ENCODE results near the gene IRF2BP1. TPM values are rescaled to one million over a fixed set of nuclear protein-coding genes. Genes with fewer than 3 reads are reported as not detected.

The IRF2BP1 gene, protein sequence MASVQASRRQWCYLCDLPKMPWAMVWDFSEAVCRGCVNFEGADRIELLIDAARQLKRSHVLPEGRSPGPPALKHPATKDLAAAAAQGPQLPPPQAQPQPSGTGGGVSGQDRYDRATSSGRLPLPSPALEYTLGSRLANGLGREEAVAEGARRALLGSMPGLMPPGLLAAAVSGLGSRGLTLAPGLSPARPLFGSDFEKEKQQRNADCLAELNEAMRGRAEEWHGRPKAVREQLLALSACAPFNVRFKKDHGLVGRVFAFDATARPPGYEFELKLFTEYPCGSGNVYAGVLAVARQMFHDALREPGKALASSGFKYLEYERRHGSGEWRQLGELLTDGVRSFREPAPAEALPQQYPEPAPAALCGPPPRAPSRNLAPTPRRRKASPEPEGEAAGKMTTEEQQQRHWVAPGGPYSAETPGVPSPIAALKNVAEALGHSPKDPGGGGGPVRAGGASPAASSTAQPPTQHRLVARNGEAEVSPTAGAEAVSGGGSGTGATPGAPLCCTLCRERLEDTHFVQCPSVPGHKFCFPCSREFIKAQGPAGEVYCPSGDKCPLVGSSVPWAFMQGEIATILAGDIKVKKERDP
- total RNA-seq (2022; extraction: Qiagen RNA extraction; ENCODE audit: low read depth): 23.1 to 35.0 TPM (median 33.2 TPM) in 5 replicates

DNA sequence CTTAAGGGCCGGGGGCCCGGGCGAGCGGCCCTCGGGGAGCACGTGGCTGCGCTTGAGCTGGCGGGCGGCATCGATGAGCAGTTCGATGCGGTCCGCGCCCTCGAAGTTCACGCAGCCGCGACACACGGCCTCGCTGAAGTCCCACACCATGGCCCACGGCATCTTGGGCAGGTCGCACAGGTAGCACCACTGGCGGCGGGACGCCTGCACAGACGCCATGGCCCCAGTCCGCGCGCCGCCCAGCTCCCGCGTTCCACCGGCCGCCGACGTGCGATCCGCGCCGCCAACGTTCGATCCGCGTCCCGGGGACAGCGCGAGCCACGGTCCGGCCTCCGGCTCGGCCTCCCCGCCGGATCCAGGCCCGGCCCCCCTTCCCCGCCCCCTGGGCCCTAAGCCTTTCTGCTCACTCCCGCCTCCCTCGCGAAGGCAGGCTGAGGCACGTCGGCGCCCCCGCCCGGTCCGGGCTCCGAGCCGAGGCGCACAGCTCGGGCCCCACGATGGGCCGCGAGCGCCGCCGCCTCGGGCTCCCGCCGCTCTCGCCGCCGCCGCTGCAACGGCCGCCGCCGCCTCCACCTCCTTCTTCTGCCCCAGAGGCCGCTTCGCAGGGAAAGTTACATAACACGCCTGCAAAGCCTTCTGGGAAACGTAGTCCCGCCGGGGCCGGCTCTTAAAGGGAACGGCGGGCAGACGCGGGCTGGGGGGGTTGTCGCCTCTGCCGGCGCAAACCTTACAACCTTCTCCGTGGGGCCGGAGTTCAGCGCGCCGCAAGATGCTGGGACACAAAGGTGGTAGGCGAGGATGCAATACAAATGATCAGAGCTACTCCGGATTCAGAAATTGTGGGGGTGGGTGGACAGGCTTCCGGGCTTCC lies at the start of gene IRF2BP1:
TSS of gene IRF2BP1 (minus strand) at position 586 of the 871 bp plus-strand sequence. CDS start at position 219, 367 bp downstream.

DNA sequence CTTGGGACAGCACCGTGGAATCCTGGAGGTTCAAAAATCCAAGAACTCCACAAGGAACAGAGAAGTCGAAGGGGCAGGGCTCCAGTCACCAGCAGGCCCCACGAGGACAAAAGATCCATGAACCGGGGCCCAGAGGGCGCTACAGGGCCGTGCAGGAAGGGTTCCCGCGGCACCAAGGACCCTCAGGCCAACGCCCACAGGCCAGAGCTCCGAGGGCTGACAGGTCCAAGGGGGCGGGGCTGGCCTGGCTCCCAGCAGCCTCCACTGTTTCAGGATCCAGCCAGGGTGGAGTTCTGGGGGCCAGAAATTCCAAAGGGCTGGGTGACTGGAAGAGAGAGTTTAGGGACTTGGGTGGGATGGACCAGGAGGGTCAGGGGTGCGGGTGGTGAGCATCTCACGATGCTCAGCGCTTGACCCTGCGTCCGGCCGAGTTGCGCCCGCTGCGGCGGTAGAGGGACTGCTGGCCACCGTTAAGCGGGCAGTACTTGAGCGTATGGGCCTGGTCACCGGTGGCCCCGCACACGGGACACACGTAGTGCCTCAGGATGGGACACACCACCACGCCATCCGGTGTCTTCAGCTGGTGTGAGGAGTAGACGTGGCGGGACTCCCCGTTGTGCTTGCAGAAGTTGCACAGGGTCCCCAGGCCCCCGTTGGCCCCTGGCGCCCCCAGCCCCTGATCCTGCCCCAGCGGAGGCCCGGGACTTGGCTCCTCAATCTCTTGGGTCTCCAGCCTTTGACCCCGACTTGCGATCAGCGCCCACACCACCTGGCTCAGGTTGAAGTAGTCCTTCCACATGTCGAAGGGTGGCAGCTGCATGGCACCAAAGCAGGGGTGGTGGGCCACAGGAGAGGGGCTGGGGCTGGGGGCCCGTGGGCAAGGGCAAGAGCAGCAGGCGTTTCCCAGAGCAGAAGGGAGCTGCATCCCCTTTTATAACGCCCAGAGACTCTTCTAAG lies 28.2 kb upstream of the IRF2BP1 start, which contains the start of gene NANOS2:
TSS of gene NANOS2 (minus strand) at position 905 of the 957 bp plus-strand sequence. CDS start at position 820, 85 bp downstream.

DNA sequence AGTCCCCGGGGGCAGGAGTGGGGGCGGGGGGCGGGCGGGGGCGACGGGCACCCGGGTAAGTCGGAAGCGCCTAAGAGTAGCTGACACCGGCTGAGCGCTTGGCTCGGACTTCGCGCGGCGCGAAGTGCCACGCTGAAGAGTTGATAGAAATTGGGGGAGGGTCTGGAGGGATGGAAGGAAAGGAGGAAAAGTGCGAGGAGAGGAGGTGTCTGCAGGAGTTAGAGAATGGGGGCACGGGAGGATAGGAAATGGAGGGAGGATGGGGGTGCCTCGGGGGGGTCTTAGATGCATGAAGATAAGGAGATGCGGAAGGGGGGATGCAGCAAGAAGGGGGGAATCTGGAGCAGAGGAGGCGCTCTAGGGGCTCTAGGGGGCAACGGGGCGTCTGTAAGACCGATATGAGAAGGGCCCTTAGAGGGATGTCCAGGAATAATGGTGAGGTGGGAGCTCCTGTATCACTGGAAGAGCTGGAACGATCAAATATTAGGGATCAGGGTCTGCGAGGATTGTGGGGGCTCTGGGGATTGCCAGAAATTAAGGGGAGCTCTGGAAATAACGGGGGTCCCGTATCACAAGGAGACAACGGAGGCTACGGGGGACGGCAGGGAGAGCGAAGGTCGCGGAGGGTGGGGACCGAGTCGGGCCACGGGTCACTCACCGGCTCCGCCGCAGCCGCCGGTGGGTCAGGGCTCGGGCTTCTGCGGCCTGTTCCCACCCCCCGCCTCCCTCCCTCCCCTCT lies 16.1 kb upstream of the IRF2BP1 start, which contains the start of gene MYPOP:
TSS of gene MYPOP (minus strand) at position 702 of the 739 bp plus-strand sequence. CDS start 840 bp downstream, outside the sequence.

DNA sequence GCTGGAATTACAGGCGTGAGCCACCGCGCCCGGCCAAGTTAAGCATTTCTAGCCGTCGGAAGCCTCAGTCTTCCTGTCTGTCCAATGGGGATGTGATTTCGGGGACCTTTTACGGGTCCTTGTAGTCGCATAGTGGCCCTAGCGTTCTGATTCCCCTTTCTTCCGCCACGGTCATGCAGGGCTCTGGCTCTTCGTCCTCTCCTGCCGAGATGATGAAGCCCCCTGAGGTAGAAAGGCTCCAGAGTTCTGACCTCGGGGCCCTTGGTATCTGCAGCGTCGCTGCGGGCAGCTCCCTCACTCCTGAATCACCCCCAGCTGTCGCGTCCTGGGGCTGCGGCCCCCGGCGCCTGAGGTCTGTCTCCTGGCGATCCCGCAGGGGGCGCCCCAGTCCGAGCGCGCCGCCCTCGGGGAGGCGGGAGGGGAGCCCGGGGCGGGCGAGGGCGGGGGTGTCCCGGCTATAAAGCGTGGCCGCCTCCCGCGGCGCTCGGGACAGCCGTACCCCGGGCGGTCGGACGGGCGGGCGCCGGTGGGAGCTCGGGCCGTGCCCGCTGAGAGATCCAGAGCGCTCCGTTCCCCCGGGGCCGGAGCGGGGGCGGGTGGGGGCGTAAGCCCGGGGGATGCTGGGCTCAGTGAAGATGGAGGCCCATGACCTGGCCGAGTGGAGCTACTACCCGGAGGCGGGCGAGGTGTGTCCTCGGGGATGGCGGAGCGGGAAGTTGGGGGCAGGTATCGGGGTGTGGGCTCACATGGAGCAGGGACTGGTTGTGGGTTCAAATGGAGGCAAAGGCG lies 21.9 kb downstream of the IRF2BP1 start, which contains the start of gene FOXA3:
TSS of gene FOXA3 (plus strand) at position 487 of the 789 bp plus-strand sequence. CDS start at position 618, 131 bp downstream.

DNA sequence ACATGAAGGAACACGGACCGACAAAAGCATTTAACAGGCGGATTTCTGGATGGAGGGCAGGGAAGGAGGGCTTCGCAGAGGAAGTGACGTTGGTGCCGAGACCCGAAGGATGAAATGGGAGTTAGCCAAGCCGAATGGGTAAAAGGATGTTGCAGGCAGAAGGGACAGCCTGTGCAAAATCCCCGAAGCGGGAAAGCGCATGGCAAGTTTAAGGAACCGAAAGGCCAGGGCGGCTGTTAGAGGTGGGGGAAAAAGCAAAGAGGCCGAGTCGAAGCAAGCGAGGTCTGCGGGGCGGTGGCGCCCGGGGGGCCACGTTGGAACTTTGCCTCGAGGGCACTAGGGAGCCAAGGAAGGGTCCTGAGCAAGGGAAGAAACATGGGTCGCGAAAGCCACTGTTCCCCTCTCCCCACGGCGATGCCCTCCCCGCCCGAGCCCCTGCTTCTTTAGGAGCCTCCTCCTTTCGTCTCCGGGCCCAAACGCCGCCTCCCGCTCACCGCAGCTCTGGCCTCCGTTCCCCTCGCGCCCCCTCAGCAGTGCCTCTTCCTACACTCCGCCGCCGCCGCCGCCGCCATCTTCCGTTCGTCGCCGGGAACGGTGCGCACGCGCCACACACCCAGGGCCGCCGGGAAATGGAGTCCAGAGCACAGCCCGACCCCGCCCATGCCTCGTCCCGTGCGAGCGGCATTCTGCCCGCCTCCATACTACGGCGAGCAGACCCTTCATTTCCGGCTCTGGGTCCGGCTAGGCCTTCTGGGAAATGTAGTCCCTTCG lies 23.2 kb downstream of the IRF2BP1 start, which contains the start of gene SYMPK:
TSS of gene SYMPK (minus strand) at position 584 of the 771 bp plus-strand sequence. CDS start 8,652 bp downstream, outside the sequence.

Other genes with a start within 250 kb of the IRF2BP1 start
- gene EML2, start 246.7 kb downstream of the IRF2BP1 start, total RNA-seq (2022; extraction: Qiagen RNA extraction; ENCODE audit: low read depth): 17.2 to 24.8 TPM (median 22.8 TPM) in 5 replicates
- gene GIPR, start 217.9 kb downstream of the IRF2BP1 start, total RNA-seq (2022; extraction: Qiagen RNA extraction; ENCODE audit: low read depth): 2.4 to 5.1 TPM (median 3.9 TPM) in 5 replicates
- 743 to 1,005 TPM (median 782 TPM) in 5 replicates for gene SNRPD2, start 194.2 kb downstream of the IRF2BP1 start, total RNA-seq (2022; extraction: Qiagen RNA extraction; ENCODE audit: low read depth)
- 7.3 to 9.5 TPM (median 8.6 TPM) in 5 replicates for gene QPCTL, start 193.5 kb downstream of the IRF2BP1 start, total RNA-seq (2022; extraction: Qiagen RNA extraction; ENCODE audit: low read depth)
- 6.9 to 10.9 TPM (median 10.2 TPM) in 5 replicates for gene FBXO46, start 155.2 kb downstream of the IRF2BP1 start, total RNA-seq (2022; extraction: Qiagen RNA extraction; ENCODE audit: low read depth)
- gene MEIOSIN, start 152.7 kb downstream of the IRF2BP1 start, total RNA-seq (2022; extraction: Qiagen RNA extraction; ENCODE audit: low read depth): 0.05 to 0.23 TPM (median 0.06 TPM) in 3 of 5 replicates, not detected in the others
- gene SIX5, start 116.9 kb downstream of the IRF2BP1 start, total RNA-seq (2022; extraction: Qiagen RNA extraction; ENCODE audit: low read depth): 17.0 to 28.2 TPM (median 24.1 TPM) in 5 replicates
- 36.2 to 49.7 TPM (median 47.1 TPM) in 5 replicates for gene DMPK, start 103.7 kb downstream of the IRF2BP1 start, total RNA-seq (2022; extraction: Qiagen RNA extraction; ENCODE audit: low read depth)
- gene DMWD, start 93.3 kb downstream of the IRF2BP1 start, total RNA-seq (2022; extraction: Qiagen RNA extraction; ENCODE audit: low read depth): 24.9 to 39.2 TPM (median 32.4 TPM) in 5 replicates
- not detected in 5 replicates for gene RSPH6A, start 70.8 kb downstream of the IRF2BP1 start, total RNA-seq (2022; extraction: Qiagen RNA extraction; ENCODE audit: low read depth)
- gene SYMPK, start 23.0 kb downstream of the IRF2BP1 start, total RNA-seq (2022; extraction: Qiagen RNA extraction; ENCODE audit: low read depth): 55.7 to 77.3 TPM (median 73.2 TPM) in 5 replicates
- gene FOXA3, start 21.8 kb downstream of the IRF2BP1 start, total RNA-seq (2022; extraction: Qiagen RNA extraction; ENCODE audit: low read depth): 0.50 to 0.97 TPM (median 0.67 TPM) in 5 replicates
- 6.1 to 9.6 TPM (median 8.7 TPM) in 5 replicates for gene MYPOP, start 16.5 kb upstream of the IRF2BP1 start, total RNA-seq (2022; extraction: Qiagen RNA extraction; ENCODE audit: low read depth)
- gene NANOS2, start 28.6 kb upstream of the IRF2BP1 start, total RNA-seq (2022; extraction: Qiagen RNA extraction; ENCODE audit: low read depth): not detected in 5 replicates
- gene NOVA2, start 87.7 kb upstream of the IRF2BP1 start, total RNA-seq (2022; extraction: Qiagen RNA extraction; ENCODE audit: low read depth): 0.05 to 0.14 TPM (median 0.13 TPM) in 5 replicates
- 3.1 to 6.3 TPM (median 4.3 TPM) in 5 replicates for gene CCDC61, start 109.3 kb upstream of the IRF2BP1 start, total RNA-seq (2022; extraction: Qiagen RNA extraction; ENCODE audit: low read depth)
- gene PGLYRP1, start 136.9 kb upstream of the IRF2BP1 start, total RNA-seq (2022; extraction: Qiagen RNA extraction; ENCODE audit: low read depth): not detected in 5 replicates
- gene IGFL4, start 154.9 kb upstream of the IRF2BP1 start, total RNA-seq (2022; extraction: Qiagen RNA extraction; ENCODE audit: low read depth): 0.29 to 0.82 TPM (median 0.36 TPM) in 5 replicates
- gene IGFL3, start 238.5 kb upstream of the IRF2BP1 start, total RNA-seq (2022; extraction: Qiagen RNA extraction; ENCODE audit: low read depth): 0.25 TPM in 1 of 5 replicates, not detected in the others